ENCODE data around the gene TMED10.

Gene TMED10

DNA sequence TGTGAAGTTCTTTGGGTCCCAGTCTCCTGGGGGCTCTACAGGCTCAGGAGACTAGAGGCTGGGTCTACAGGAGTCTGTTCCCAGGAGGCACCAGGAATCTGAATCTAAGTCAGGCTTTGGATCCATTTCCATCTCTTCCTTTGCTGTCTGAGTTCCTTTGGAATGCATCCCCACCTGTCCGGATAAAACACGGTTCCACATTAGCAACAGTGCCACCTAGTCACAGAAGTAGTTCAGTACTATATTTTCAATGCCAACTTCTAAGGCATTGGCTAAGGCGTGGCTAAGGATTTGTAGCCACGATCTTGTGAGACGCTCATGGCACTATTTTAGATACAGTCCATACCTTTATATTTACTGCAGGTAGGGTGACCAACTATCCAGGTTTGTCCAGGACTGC, 91.9 kb downstream of the TMED10 start:
- peaks cover 54% of the 10 kb centered on the region for H3K36me3 ChIP-seq (replicated peaks; ENCODE audit: low read depth, low read length)
- H3K9me3 ChIP-seq (ENCODE audit: insufficient read depth, low read length), result no peaks in the 10 kb centered on the region
- H3K9ac ChIP-seq (ENCODE audit: low read length), result no peak overlapping the region
- no peaks in the 10 kb centered on the region for H4K20me1 ChIP-seq (ENCODE audit: insufficient read depth, low read length)
- H3K4me2 ChIP-seq (ENCODE audit: low read length), result no peak overlapping the region
- no peaks in the 10 kb centered on the region for H3K27me3 ChIP-seq (ENCODE audit: low read depth, low read length)
- no peaks in the 10 kb centered on the region for H3K79me2 ChIP-seq (ENCODE audit: low read length)
- H3K4me1 ChIP-seq (ENCODE audit: low read length), result no peaks in the 10 kb centered on the region
- H3K27ac ChIP-seq (ENCODE audit: low read length), result no peak overlapping the region
- H2AFZ ChIP-seq (ENCODE audit: low read depth, low read length), result no peak overlapping the region
- TF ChIP-seq EZH2phosphoT487 (IDR thresholded peaks at IDR 0.05; ENCODE audit: low read depth), result no peak
- TF ChIP-seq, protein P1, sequence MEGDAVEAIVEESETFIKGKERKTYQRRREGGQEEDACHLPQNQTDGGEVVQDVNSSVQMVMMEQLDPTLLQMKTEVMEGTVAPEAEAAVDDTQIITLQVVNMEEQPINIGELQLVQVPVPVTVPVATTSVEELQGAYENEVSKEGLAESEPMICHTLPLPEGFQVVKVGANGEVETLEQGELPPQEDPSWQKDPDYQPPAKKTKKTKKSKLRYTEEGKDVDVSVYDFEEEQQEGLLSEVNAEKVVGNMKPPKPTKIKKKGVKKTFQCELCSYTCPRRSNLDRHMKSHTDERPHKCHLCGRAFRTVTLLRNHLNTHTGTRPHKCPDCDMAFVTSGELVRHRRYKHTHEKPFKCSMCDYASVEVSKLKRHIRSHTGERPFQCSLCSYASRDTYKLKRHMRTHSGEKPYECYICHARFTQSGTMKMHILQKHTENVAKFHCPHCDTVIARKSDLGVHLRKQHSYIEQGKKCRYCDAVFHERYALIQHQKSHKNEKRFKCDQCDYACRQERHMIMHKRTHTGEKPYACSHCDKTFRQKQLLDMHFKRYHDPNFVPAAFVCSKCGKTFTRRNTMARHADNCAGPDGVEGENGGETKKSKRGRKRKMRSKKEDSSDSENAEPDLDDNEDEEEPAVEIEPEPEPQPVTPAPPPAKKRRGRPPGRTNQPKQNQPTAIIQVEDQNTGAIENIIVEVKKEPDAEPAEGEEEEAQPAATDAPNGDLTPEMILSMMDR (IDR thresholded peaks at IDR 0.05; ENCODE audit: low read depth, low read length), result peak; percentile 10; the same call in 1 of the 2 replicates
- no peak overlapping the region for H3K4me3 ChIP-seq (ENCODE audit: low read length)

DNA sequence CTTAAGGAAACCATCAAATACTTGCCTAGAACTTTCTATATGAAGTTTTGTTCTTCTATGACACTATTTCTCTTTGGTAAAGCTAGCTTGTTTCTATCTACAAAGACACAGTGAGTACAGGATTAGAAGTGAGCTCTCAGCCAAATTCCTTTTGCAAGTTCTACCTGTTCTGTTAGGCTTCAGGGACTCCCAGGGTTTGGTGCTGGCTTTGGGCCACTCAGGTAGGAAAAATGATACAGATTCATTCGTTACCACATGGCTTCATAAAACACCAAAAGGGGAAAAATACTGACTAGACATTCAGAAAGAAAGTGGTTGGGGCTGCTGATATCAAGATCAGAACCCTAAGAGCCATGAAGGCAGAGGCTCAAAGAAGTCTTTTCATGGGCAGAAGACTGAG, 93.1 kb downstream of the TMED10 start:
- Histone ChIP-seq H4K20me1 (ENCODE audit: insufficient read depth, low read length) (no peaks in the 10 kb centered on the region), H3K9ac (ENCODE audit: low read length) (no peak overlapping the region), H3K79me2 (ENCODE audit: low read length) (no peaks in the 10 kb centered on the region), H3K4me2 (ENCODE audit: low read length) (no peak overlapping the region), H3K27me3 (ENCODE audit: low read depth, low read length) (no peaks in the 10 kb centered on the region), H3K4me3 (ENCODE audit: low read length) (no peak overlapping the region), H3K9me3 (ENCODE audit: insufficient read depth, low read length) (no peaks in the 10 kb centered on the region), H3K27ac (ENCODE audit: low read length) (no peak overlapping the region), H3K36me3 (replicated peaks; ENCODE audit: low read depth, low read length) (peaks cover 53% of the 10 kb centered on the region), H2AFZ (ENCODE audit: low read depth, low read length) (no peak overlapping the region), H3K4me1 (ENCODE audit: low read length) (no peaks in the 10 kb centered on the region)
- TF ChIP-seq EZH2phosphoT487 (IDR thresholded peaks at IDR 0.05; ENCODE audit: low read depth), result no peak
- TF ChIP-seq, protein P1 (IDR thresholded peaks at IDR 0.05; ENCODE audit: low read depth, low read length), result no peak

DNA sequence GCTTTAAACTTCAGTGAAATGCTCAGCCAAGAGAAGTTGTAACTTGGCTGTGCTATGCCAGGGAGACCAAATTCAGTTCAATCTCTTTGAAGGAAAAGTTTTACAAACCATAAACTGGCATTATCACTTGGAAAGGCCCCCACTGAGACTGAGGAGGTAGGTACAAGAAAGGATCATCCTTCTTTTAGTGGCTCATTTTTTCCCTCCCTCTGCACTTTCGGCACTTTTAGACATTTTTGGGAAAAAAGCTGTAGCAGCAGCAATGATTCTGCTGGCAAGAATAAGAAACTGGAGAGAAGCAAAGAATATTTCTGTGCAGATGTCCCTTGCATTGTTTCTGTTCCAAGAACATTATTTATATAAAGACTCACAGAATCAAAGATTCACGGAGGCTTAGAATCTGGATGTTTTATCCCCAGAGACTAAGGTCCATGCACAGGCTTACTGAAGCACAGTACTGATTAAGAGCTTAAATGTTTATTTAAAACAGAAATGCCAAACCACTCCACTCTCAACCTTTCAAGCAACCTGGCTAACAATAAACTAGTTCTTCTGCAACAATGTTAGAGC, 94.7 kb downstream of the TMED10 start:
- Histone ChIP-seq H2AFZ (ENCODE audit: low read depth, low read length) (no peak overlapping the region), H3K27ac (ENCODE audit: low read length) (no peak overlapping the region), H3K4me3 (ENCODE audit: low read length) (no peak overlapping the region), H3K36me3 (replicated peaks; ENCODE audit: low read depth, low read length) (peaks cover 38% of the 10 kb centered on the region), H3K79me2 (ENCODE audit: low read length) (no peaks in the 10 kb centered on the region), H4K20me1 (ENCODE audit: insufficient read depth, low read length) (no peaks in the 10 kb centered on the region), H3K9ac (ENCODE audit: low read length) (no peak overlapping the region), H3K27me3 (ENCODE audit: low read depth, low read length) (no peaks in the 10 kb centered on the region), H3K4me1 (ENCODE audit: low read length) (no peaks in the 10 kb centered on the region), H3K4me2 (ENCODE audit: low read length) (no peak overlapping the region), H3K9me3 (ENCODE audit: insufficient read depth, low read length) (no peaks in the 10 kb centered on the region)
- TF ChIP-seq EZH2phosphoT487 (IDR thresholded peaks at IDR 0.05; ENCODE audit: low read depth), result no peak

Data from OCI-LY3 (cell line).